BJ (cell line): Measurements from ENCODE around the gene HUNK. TPM values are rescaled to one million over a fixed set of nuclear protein-coding genes. Genes with fewer than 3 reads are reported as not detected.

Experiments
- CTCF ChIA-PET: fragments of 350-600 bp; formaldehyde crosslinking; extraction: SDS; loops from one replicate; lab custom pipeline; 2021; ENCODE audit warnings: antibody characterized with exemption, inconsistent platforms; lab: Yijun Ruan, JAX
- POLR2A ChIA-PET: fragments of 300-600 bp; sonication (Branson Sonifier 250); formaldehyde crosslinking; extraction: SDS; loops from one replicate; lab custom pipeline; 2021; ENCODE audit warnings: antibody characterized with exemption; lab: Charles Lee
- DNase-seq: peaks from one replicate; pipeline ENCODE4 v3.0.0-alpha.2; 2011; ENCODE audit warnings: low read depth
- H3K27me3 ChIP-seq: 2 replicates; pipeline ENCODE4 v1.6.0; 2011; ENCODE audit warnings: low read length; ENCODE audit not compliant: control insufficient read depth, insufficient read depth
- H3K36me3 ChIP-seq: 2 replicates; pipeline ENCODE4 v1.5.1; 2011; ENCODE audit warnings: low read length; ENCODE audit not compliant: control insufficient read depth, insufficient read depth
- H3K4me3 ChIP-seq: 2 replicates; pipeline ENCODE4 v1.5.1; 2011; ENCODE audit warnings: low read depth, mild to moderate bottlenecking, control low read depth, low read length
- CTCF ChIP-seq: IDR thresholded peaks from 2 replicates; pipeline ENCODE4 v1.5.1; 2011; ENCODE audit warnings: low read depth, mild to moderate bottlenecking, control low read depth, inconsistent platforms, low read length, moderate library complexity; ENCODE audit not compliant: insufficient read depth
- polyA plus RNA-seq: library from polyadenylated mRNA; depleted of rRNA; stranded (reverse); fragments of >200 nt; gene quantifications from 2 replicates; pipeline ENCODE4 v1.2.3, GENCODE V29; 2011

HUNK gene
- polyA plus RNA-seq, 1 experiment = 0.70 TPM

GRCh38 chr21:31988492-31989290 lies 115.9 kb downstream of the HUNK start:
- DNase-seq = no peak
- POLR2A ChIA-PET = interaction anchor here (0.6 kb wide), 1 partner anchor 90 kb away, joined by 32 read pairs; no protein-coding TSS in a partner anchor
- no peak for TF ChIP-seq CTCF

GRCh38 chr21:31991356-31992331 lies 118.8 kb downstream of the HUNK start:
- no peaks in the 10 kb centered on the region for H3K36me3 ChIP-seq
- TF ChIP-seq CTCF = no peak
- H3K4me3 ChIP-seq = no peak overlapping the region
- CTCF ChIA-PET = interaction anchor here (0.6 to 1.1 kb wide), 3 partner anchors 9 to 199 kb away, joined by 3 read pairs; no protein-coding TSS in a partner anchor
- no peak for DNase-seq
- POLR2A ChIA-PET = no interaction called here
- H3K27me3 ChIP-seq = no peaks in the 10 kb centered on the region

More at GRCh38 chr21:31988492-31989290, 115.9 kb downstream of the HUNK start:
- Histone ChIP-seq H3K4me3 (no peak overlapping the region), H3K36me3 (no peaks in the 10 kb centered on the region), H3K27me3 (no peaks in the 10 kb centered on the region)
- CTCF ChIA-PET = interaction anchor here (0.6 kb wide), 2 partner anchors 12 to 114 kb away, joined by 4 to 5 read pairs; no protein-coding TSS in a partner anchor

- Histone ChIP-seq H3K4me3 (no peak overlapping the region), H3K36me3 (no peaks in the 10 kb centered on the region), H3K27me3 (no peaks in the 10 kb centered on the region)
- POLR2A ChIA-PET = no interaction called here
- no peak for TF ChIP-seq CTCF
- CTCF ChIA-PET = interaction anchor here (0.6 to 1.2 kb wide), 5 partner anchors 8 to 198 kb away, joined by 3 to 4 read pairs (median 3); no protein-coding TSS in a partner anchor
- no peak for DNase-seq
These were observed 119.6 kb downstream of the HUNK start for GRCh38 chr21:31992391-31992790.

GRCh38 chr21:31993826-31994825 lies 121.3 kb downstream of the HUNK start:
- ChIA-PET POLR2A (no interaction called here), CTCF (interaction anchor here (1.3 kb wide), 1 partner anchor 9 kb away, joined by 3 read pairs; no protein-coding TSS in a partner anchor)
- no peak for TF ChIP-seq CTCF
- Histone ChIP-seq H3K36me3 (no peaks in the 10 kb centered on the region), H3K4me3 (no peak overlapping the region), H3K27me3 (no peaks in the 10 kb centered on the region)
- no peak for DNase-seq
